Bronchial epithelial cell (primary cell): ENCODE measurements around the gene TENT4A. TPM values are rescaled to one million over a fixed set of nuclear protein-coding genes. Genes with fewer than 3 reads are reported as not detected.

Experiments used
- DNase-seq: peaks from one replicate; pipeline ENCODE4 v3.0.0-alpha.2; 2010; ENCODE audit warnings: low read depth
- FAIRE-seq: peaks from 2 replicates; lab custom pipeline; 2011; peaks lifted over from hg19 to GRCh38; lab: Jason Lieb, UNC
- H3K27me3 ChIP-seq: 2 replicates; pipeline ENCODE4 v1.5.1; 2011; ENCODE audit warnings: low read length; ENCODE audit not compliant: control insufficient read depth, insufficient read depth
- H3K36me3 ChIP-seq: 2 replicates; pipeline ENCODE4 v1.5.1; 2011; ENCODE audit warnings: low read length; ENCODE audit not compliant: control insufficient read depth, insufficient read depth
- H3K4me3 ChIP-seq: 2 replicates; pipeline ENCODE4 v1.5.1; 2011; ENCODE audit warnings: mild to moderate bottlenecking, low read depth, low read length, control low read depth
- total RNA-seq: library from RNA; depleted of rRNA; stranded (reverse); fragments of >200 nt; gene quantifications from 2 replicates; pipeline ENCODE4 v1.2.1, GENCODE V29; 2014
- TF ChIP-seq, protein P1 (sequence below): IDR thresholded peaks from 2 replicates; pipeline ENCODE4 v1.5.1; 2011; ENCODE audit warnings: mild to moderate bottlenecking, moderate library complexity, low read length, control low read depth, inconsistent platforms; ENCODE audit not compliant: insufficient read depth, severe bottlenecking

Gene TENT4A
- total RNA-seq, 1 donor from 2014 or later = 6.8 TPM

DNA sequence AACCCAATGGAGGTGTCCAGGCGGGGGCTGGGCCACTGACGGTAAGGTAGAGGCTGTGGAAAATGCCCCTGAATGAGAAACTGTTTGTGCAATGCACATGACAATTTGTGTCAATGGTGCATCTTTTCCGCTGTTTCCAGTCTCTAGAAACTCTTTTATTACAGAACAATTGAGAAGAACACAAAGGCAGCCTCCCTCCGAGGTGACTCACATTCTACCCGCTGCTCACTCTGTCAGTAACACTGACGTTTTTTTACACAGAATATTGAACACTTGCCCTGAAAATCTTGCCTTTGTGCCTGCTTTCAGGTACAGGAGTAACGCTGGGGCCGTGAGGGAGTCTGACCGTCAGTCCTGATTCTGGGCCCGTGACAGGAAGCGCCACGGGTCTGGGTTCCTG, 11.7 kb upstream of the TENT4A start:
- TF ChIP-seq, protein P1, sequence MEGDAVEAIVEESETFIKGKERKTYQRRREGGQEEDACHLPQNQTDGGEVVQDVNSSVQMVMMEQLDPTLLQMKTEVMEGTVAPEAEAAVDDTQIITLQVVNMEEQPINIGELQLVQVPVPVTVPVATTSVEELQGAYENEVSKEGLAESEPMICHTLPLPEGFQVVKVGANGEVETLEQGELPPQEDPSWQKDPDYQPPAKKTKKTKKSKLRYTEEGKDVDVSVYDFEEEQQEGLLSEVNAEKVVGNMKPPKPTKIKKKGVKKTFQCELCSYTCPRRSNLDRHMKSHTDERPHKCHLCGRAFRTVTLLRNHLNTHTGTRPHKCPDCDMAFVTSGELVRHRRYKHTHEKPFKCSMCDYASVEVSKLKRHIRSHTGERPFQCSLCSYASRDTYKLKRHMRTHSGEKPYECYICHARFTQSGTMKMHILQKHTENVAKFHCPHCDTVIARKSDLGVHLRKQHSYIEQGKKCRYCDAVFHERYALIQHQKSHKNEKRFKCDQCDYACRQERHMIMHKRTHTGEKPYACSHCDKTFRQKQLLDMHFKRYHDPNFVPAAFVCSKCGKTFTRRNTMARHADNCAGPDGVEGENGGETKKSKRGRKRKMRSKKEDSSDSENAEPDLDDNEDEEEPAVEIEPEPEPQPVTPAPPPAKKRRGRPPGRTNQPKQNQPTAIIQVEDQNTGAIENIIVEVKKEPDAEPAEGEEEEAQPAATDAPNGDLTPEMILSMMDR = no peak
- DNase-seq = no peak

DNA sequence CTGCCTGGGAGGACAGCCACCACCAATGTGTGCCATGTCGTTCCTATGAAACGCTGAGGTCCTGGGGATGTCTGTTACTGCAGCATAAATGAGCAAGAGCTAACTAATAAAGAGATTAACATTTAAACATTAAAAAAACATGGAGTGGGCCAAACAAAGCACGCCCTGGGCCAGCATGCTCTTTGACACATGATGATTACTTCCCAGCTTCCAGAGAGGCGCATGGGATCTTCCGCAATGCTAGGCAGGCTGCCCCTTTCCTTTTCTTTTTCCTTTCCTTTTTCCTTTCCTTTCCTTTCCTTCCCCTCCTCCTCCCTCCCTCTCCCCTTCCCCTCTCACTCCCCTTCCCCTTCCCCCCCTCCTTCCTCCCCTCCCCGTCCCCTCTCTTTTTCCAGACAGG, 10.6 kb upstream of the TENT4A start:
- H3K36me3 ChIP-seq = no peaks in the 10 kb centered on the region
- H3K27me3 ChIP-seq = peaks cover 2% of the 10 kb centered on the region
- DNase-seq (no peak), FAIRE-seq (no peak)
- no peak overlapping the region for H3K4me3 ChIP-seq
- TF ChIP-seq, protein P1 = no peak

More for the DNA sequence above, 11.7 kb upstream of the TENT4A start:
- Histone ChIP-seq H3K27me3 (peaks cover 2% of the 10 kb centered on the region), H3K4me3 (no peak overlapping the region), H3K36me3 (no peaks in the 10 kb centered on the region)
- FAIRE-seq = no peak

DNA sequence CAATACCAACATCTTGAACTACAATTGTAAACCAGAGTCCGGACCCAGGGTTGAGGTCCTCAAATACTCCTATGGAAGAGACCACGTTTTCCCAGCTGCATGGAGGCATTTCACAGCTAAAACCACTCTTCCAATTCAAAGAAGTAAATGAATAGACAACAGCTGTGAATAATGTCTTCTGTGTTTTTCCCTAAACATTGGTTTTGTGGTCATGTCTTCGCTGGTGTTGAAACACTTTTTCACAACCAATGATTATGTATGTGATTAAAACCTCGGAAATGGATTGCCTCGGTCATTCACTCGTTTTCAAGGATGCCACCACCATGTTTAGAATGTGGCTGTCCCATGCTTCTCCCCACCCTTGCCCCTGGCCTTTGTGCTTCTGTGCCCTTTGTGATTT, 9.4 kb upstream of the TENT4A start:
- TF ChIP-seq, protein P1 = no peak
- Histone ChIP-seq H3K4me3 (no peak overlapping the region), H3K36me3 (no peaks in the 10 kb centered on the region), H3K27me3 (peaks cover 2% of the 10 kb centered on the region)
- no peak for DNase-seq
- FAIRE-seq = no peak

DNA sequence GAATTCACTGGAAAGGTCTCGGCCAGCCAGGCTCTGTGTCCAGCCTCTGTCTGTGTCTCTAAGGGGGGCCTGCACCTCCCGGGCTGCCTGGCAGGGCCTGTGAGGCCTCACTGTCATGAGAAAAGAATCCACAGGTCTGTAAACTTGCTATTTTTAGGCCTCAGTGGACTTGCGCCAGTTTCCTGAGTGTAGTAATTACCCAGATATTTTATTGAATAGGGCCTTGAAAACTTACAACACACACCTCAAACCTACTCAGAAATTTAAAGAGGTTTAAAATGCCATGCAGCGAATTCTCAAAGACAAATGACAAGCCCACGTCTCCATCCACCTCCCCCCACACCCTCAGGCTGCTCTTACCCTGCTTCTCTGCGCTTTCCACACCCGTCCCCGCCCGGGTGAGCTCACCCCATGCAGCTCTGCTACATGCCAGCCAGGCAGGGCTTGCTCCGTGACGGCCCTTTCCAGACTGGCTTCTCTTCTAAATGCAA, 8.8 kb upstream of the TENT4A start:
- peaks cover 2% of the 10 kb centered on the region for H3K27me3 ChIP-seq
- no peak for FAIRE-seq

DNA sequence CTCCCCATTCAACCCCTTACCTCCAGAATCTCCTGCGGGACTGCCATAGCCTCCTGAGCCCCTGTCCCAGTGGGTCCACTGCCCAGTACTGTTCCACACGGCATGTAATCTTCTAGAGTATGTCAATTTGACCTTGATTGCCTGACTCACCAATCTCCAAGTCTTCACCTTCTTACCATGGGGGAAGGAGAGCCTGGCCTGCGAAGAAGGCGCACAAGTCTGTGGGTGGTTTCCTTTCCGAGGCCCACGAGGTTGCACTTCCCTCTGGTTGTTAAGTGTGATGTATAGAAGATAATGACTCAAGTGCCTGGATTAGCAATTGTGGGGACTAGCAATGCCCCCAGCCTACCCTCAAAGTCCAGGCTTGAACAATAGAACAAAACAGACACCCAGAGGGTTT, 8.1 kb upstream of the TENT4A start:
- Histone ChIP-seq H3K36me3 (no peaks in the 10 kb centered on the region), H3K27me3 (peaks cover 2% of the 10 kb centered on the region), H3K4me3 (no peak overlapping the region)
- FAIRE-seq (no peak), DNase-seq (no peak)
- TF ChIP-seq, protein P1 = no peak

More for the DNA sequence above, 8.8 kb upstream of the TENT4A start:
- TF ChIP-seq, protein P1 = no peak
- DNase-seq = peak; percentile 68
- Histone ChIP-seq H3K4me3 (no peak overlapping the region), H3K36me3 (no peaks in the 10 kb centered on the region)

DNA sequence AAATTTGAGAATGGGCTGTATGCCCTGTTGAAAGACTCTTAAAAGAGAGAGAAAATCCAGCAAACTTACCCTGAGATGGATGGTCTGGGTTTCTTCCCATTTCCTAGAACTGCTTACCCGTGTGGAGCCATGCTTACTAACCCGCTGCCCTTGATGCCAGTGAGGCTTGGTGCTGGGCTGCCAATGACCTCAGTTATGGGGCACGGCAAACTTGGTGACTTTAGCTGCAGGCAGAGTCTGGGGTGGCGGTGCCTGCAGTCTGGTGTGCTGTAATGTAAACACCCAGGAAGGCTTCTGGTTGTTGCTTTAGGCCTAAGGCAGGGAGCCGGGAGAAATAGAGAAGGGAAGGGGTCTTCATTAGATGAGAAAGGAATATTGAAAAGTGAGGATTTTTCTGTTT, 7.3 kb upstream of the TENT4A start:
- no peak overlapping the region for H3K4me3 ChIP-seq

More for the DNA sequence above, 7.3 kb upstream of the TENT4A start:
- TF ChIP-seq, protein P1 = no peak
- FAIRE-seq = no peak
- no peaks in the 10 kb centered on the region for H3K27me3 ChIP-seq
- no peak for DNase-seq
- H3K36me3 ChIP-seq = no peaks in the 10 kb centered on the region
